ENCODE data around the gene TTLL8. TPM values are rescaled to one million over a fixed set of nuclear protein-coding genes. Genes with fewer than 3 reads are reported as not detected.

Gene TTLL8
- total RNA-seq, 2 donors from 2014 or later: 0.74 TPM; not detected in 1

GRCh38 chr22:50039669-50040443 lies 18.2 kb downstream of the TTLL8 start:
- no peaks in the 10 kb centered on the region for H3K27me3 ChIP-seq (replicated peaks; ENCODE audit: insufficient read depth)
- H3K4me1 ChIP-seq (replicated peaks): no peaks in the 10 kb centered on the region
- no peaks in the 10 kb centered on the region for H3K36me3 ChIP-seq
- no peaks in the 10 kb centered on the region for H3K9me3 ChIP-seq
- 90% methylated on average over 29 of the region's 29 CpGs for WGBS
- TF ChIP-seq POLR2AphosphoS5 (IDR thresholded peaks at IDR 0.05) (no peak), CTCF (IDR thresholded peaks at IDR 0.05) (no peak)
- intact Hi-C loops (cut with DNase I): no loop called here
- H3K4me3 ChIP-seq: no peak overlapping the region
- H3K27ac ChIP-seq: no peak overlapping the region
- DNase-seq (ENCODE audit: low spot score): no peak

- WGBS: 86% methylated on average over 23 of the region's 23 CpGs
- no peak for DNase-seq (ENCODE audit: low spot score)
- no peaks in the 10 kb centered on the region for H3K9me3 ChIP-seq
- H3K27me3 ChIP-seq (replicated peaks; ENCODE audit: insufficient read depth): no peaks in the 10 kb centered on the region
- no peaks in the 10 kb centered on the region for H3K4me1 ChIP-seq (replicated peaks)
- intact Hi-C loops (cut with DNase I): no loop called here
- no peak for TF ChIP-seq POLR2AphosphoS5 (IDR thresholded peaks at IDR 0.05)
- no peak for TF ChIP-seq CTCF (IDR thresholded peaks at IDR 0.05)
- TF ChIP-seq POLR2A (IDR thresholded peaks at IDR 0.05): no peak
- no peaks in the 10 kb centered on the region for H3K36me3 ChIP-seq
- no peak overlapping the region for H3K27ac ChIP-seq
- H3K4me3 ChIP-seq: no peak overlapping the region
These were observed 21.9 kb downstream of the TTLL8 start for GRCh38 chr22:50035976-50036724.

- Histone ChIP-seq H3K36me3 (no peaks in the 10 kb centered on the region), H3K4me1 (replicated peaks) (no peaks in the 10 kb centered on the region), H3K27me3 (replicated peaks; ENCODE audit: insufficient read depth) (no peaks in the 10 kb centered on the region), H3K27ac (no peak overlapping the region), H3K9me3 (no peaks in the 10 kb centered on the region), H3K4me3 (no peak overlapping the region)
- TF ChIP-seq POLR2AphosphoS5 (IDR thresholded peaks at IDR 0.05): no peak
- no peak for TF ChIP-seq CTCF (IDR thresholded peaks at IDR 0.05)
- no peak for TF ChIP-seq POLR2A (IDR thresholded peaks at IDR 0.05)
- intact Hi-C loops (cut with DNase I): no loop called here
- WGBS: 79% methylated on average over 19 of the region's 24 CpGs
- no peak for DNase-seq (ENCODE audit: low spot score)
These were observed 22.8 kb downstream of the TTLL8 start for GRCh38 chr22:50035131-50035881.

- Histone ChIP-seq H3K9me3 (no peaks in the 10 kb centered on the region), H3K4me3 (no peak overlapping the region), H3K27ac (no peak overlapping the region), H3K4me1 (replicated peaks) (peaks cover 4% of the 10 kb centered on the region), H3K27me3 (replicated peaks; ENCODE audit: insufficient read depth) (no peaks in the 10 kb centered on the region), H3K36me3 (no peaks in the 10 kb centered on the region)
- intact Hi-C loops (cut with DNase I): no loop called here
- WGBS: 84% methylated on average over 42 of the region's 43 CpGs
- no peak for TF ChIP-seq POLR2A (IDR thresholded peaks at IDR 0.05)
- TF ChIP-seq POLR2AphosphoS5 (IDR thresholded peaks at IDR 0.05): no peak
- no peak for TF ChIP-seq CTCF (IDR thresholded peaks at IDR 0.05)
- DNase-seq (ENCODE audit: low spot score): no peak
These were observed 23.7 kb downstream of the TTLL8 start for GRCh38 chr22:50034126-50035081.
